Esophagus muscularis mucosa (tissue), 4 donors: Measurements from ENCODE around the gene DPYD. TPM values are rescaled to one million over a fixed set of nuclear protein-coding genes. Genes with fewer than 3 reads are reported as not detected.

Experiments
- DNase-seq: peaks from one replicate; pipeline ENCODE4 v3.0.0-alpha.2; 2017; ENCODE audit errors: extremely low spot score
- H3K27ac ChIP-seq, 4 donors: fragments of 200-600 bp; sonication (generic); replicated peaks in 1 of 4; 1 replicate in 3 of 4; 2 replicates in 1 of 4; pipeline ENCODE4 v1.5.1; 2016 to 2019; ENCODE audit warnings: mild to moderate bottlenecking in 1 of 4
- H3K27me3 ChIP-seq, 4 donors: fragments of 200-600 bp; sonication (generic); one replicate each; pipeline versions ENCODE4 v1.5.1 to v1.6.0; 2016 to 2019
- H3K36me3 ChIP-seq, 4 donors: fragments of 200-600 bp; sonication (generic); one replicate each; pipeline ENCODE4 v1.5.1; 2016 to 2019
- H3K4me1 ChIP-seq, 4 donors: fragments of 200-600 bp; sonication (generic); one replicate each; pipeline ENCODE4 v1.5.1; 2016 to 2019
- H3K4me3 ChIP-seq, 4 donors: fragments of 200-600 bp; sonication (generic); 1 replicate in 2 of 4; 2 replicates in 2 of 4; pipeline ENCODE4 v1.5.1; 2016 to 2019; ENCODE audit warnings: mild to moderate bottlenecking in 4 of 4, moderate library complexity in 1 of 4
- H3K9me3 ChIP-seq, 4 donors: fragments of 200-600 bp; sonication (generic); 1 replicate in 3 of 4; 2 replicates in 1 of 4; pipeline ENCODE4 v1.5.1; 2016 to 2019
- CTCF ChIP-seq, 3 experiments: fragments of 200-600 bp in 2 of 3; fragments of 450-650 bp in 1 of 3; sonication (generic) in 2 of 3; IDR thresholded peaks; one replicate each; pipeline ENCODE4 v1.5.1; 2017 to 2019; ENCODE audit warnings: antibody characterized with exemption in 3 of 3, mild to moderate bottlenecking in 2 of 3, moderate library complexity in 1 of 3
- EP300 ChIP-seq: sonication (generic); formaldehyde crosslinking; IDR thresholded peaks from one replicate; pipeline ENCODE4 v1.6.1; 2017; ENCODE audit warnings: antibody characterized with exemption
- POLR2A ChIP-seq: fragments of 450-650 bp; IDR thresholded peaks from one replicate; pipeline ENCODE4 v1.6.1; 2017; ENCODE audit warnings: antibody characterized with exemption, moderate library complexity, mild to moderate bottlenecking, low read depth
- POLR2AphosphoS5 ChIP-seq, 2 donors: sonication (generic); formaldehyde crosslinking; IDR thresholded peaks; one replicate each; pipeline ENCODE4 v1.6.1; 2017; ENCODE audit warnings: antibody characterized with exemption in 2 of 2
- WGBS: methylation state at CpG from one replicate; pipeline ENCODE4 v1.1.5; 2018; 5-methylcytosine and 5-hydroxymethylcytosine counted together
- intact Hi-C: fragments of 100-400 bp; cut with DNase I; formaldehyde crosslinking; loops from one replicate; pipeline ENCODE4 v1.15.1; 2023
- total RNA-seq, 4 donors: library from RNA; depleted of rRNA; stranded (reverse); fragments of >200 nt; gene quantifications; one replicate each; pipeline versions ENCODE4 v1.1.0 to v1.2.1, GENCODE V29; 2016

The DPYD gene
- total RNA-seq, 4 donors from 2014 or later = 31.1 to 36.6 (median 31.7) TPM

DNA sequence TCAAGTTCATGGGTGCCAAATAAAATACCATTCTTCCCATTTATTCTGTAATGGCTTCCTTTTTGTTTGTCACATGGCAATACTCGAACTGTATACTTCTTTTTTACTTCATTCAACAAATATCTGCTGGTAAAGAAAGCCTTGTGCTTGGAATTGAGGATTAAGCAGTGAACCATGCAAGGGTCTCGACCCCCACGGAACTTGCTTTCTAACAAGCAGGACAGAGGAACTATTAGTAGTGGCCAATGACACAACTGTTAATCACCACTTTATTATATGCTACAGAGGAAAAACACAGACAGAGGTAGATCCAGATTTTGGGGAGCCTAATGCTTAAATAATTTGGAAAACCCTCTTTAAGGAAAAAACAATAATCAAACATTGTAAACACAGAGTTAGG is 542.2 kb downstream of the DPYD start:
- TF ChIP-seq POLR2AphosphoS5 (IDR thresholded peaks at IDR 0.05) (no peak), CTCF (IDR thresholded peaks at IDR 0.05) (no peak), EP300 (no peak), POLR2A (no peak)
- Histone ChIP-seq H3K36me3 (no peaks in the 10 kb centered on the region), H3K9me3 (no peaks in the 10 kb centered on the region), H3K27me3 (no peaks in the 10 kb centered on the region), H3K4me3 (no peak overlapping the region), H3K4me1 (no peaks in the 10 kb centered on the region), H3K27ac (no peak overlapping the region)
- intact Hi-C loops = no loop called here
- WGBS = 86% methylated on average over 3 of the region's 3 CpGs
- no peak for DNase-seq

GRCh38 chr1:97377432-97378034 is 543.3 kb downstream of the DPYD start:
- Histone ChIP-seq H3K27ac (no peak overlapping the region), H3K27me3 (no peaks in the 10 kb centered on the region), H3K4me3 (no peak overlapping the region), H3K36me3 (no peaks in the 10 kb centered on the region), H3K9me3 (no peaks in the 10 kb centered on the region), H3K4me1 (no peaks in the 10 kb centered on the region)
- WGBS = 74% methylated on average over 5 of the region's 5 CpGs
- intact Hi-C loops = no loop called here
- TF ChIP-seq EP300 (no peak), POLR2AphosphoS5 (IDR thresholded peaks at IDR 0.05) (no peak), POLR2A (no peak), CTCF (IDR thresholded peaks at IDR 0.05) (no peak)
- no peak for DNase-seq

GRCh38 chr1:97373000-97373399 is 547.8 kb downstream of the DPYD start:
- Histone ChIP-seq H3K4me3 (no peak overlapping the region), H3K9me3 (no peaks in the 10 kb centered on the region), H3K4me1 (no peaks in the 10 kb centered on the region), H3K27me3 (no peaks in the 10 kb centered on the region), H3K27ac (no peak overlapping the region), H3K36me3 (no peaks in the 10 kb centered on the region)
- no peak for DNase-seq
- intact Hi-C loops = no loop called here
- WGBS = 87% methylated on average over 5 of the region's 5 CpGs
- TF ChIP-seq EP300 (no peak), POLR2AphosphoS5 (IDR thresholded peaks at IDR 0.05) (no peak), POLR2A (no peak), CTCF (IDR thresholded peaks at IDR 0.05) (no peak)

GRCh38 chr1:97372531-97372930 is 548.3 kb downstream of the DPYD start:
- no peak for DNase-seq
- Histone ChIP-seq H3K4me3 (no peak overlapping the region), H3K27me3 (no peaks in the 10 kb centered on the region), H3K36me3 (no peaks in the 10 kb centered on the region), H3K4me1 (no peaks in the 10 kb centered on the region), H3K9me3 (no peaks in the 10 kb centered on the region), H3K27ac (no peak overlapping the region)
- WGBS = 93% methylated on average over 1 of the region's 1 CpG
- TF ChIP-seq CTCF (IDR thresholded peaks at IDR 0.05) = no peak
- TF ChIP-seq POLR2A = no peak
- no peak for TF ChIP-seq POLR2AphosphoS5 (IDR thresholded peaks at IDR 0.05)
- no peak for TF ChIP-seq EP300
- intact Hi-C loops = no loop called here

DNA sequence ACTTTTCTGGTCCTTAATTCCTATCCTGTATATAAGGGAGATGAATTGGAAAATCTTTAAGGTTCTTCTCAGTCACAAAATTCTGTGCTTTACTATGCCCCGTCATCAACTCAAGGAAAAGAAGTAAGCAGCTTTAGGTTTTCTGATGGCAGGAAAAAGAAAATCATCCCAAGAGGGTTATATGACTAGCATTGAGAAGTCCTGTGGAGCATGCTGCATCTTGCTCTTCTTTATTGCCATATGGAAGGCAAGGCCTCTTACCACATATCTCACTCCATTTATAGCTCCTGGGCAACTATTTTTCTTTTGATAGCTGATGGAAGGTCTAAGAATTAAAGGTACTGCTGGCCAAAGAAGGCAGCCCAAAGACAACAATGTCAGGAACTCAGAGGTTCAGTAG is 552.5 kb downstream of the DPYD start:
- DNase-seq = no peak
- Histone ChIP-seq H3K27me3 (no peaks in the 10 kb centered on the region), H3K36me3 (peaks cover 0 to 4% (median 0%) of the 10 kb centered on the region in 4 donors), H3K27ac (no peak overlapping the region), H3K9me3 (no peaks in the 10 kb centered on the region), H3K4me1 (no peaks in the 10 kb centered on the region), H3K4me3 (no peak overlapping the region)
- TF ChIP-seq POLR2A (no peak), EP300 (no peak), CTCF (IDR thresholded peaks at IDR 0.05) (no peak), POLR2AphosphoS5 (IDR thresholded peaks at IDR 0.05) (no peak)
- intact Hi-C loops = no loop called here
- 100% methylated on average over 1 of the region's 1 CpG for WGBS
